NCI-H2107 treated with DMSO at 0.1 percent for 48 hours (cell line): ENCODE results near the gene TAF6.
A peak's percentile ranks its signal among the peaks of the same experiment; 100 is the strongest.
"Not testable (repeated sequence)": the region's sequence is repeated elsewhere in the genome, so short reads cannot be mapped to it uniquely, and the experiment has no call there.

Experiments used
- DNase-seq: peaks from one replicate; lab custom pipeline; 2025; ENCODE audit not compliant: unreplicated experiment; lab: John Stamatoyannopoulos, UW

TAF6 gene

GRCh38 chr7:100152937-100153666 is 33.9 kb upstream of the TAF6 start:
- no peak for DNase-seq

GRCh38 chr7:100152404-100152803 is 33.2 kb upstream of the TAF6 start:
- no peak for DNase-seq

DNA sequence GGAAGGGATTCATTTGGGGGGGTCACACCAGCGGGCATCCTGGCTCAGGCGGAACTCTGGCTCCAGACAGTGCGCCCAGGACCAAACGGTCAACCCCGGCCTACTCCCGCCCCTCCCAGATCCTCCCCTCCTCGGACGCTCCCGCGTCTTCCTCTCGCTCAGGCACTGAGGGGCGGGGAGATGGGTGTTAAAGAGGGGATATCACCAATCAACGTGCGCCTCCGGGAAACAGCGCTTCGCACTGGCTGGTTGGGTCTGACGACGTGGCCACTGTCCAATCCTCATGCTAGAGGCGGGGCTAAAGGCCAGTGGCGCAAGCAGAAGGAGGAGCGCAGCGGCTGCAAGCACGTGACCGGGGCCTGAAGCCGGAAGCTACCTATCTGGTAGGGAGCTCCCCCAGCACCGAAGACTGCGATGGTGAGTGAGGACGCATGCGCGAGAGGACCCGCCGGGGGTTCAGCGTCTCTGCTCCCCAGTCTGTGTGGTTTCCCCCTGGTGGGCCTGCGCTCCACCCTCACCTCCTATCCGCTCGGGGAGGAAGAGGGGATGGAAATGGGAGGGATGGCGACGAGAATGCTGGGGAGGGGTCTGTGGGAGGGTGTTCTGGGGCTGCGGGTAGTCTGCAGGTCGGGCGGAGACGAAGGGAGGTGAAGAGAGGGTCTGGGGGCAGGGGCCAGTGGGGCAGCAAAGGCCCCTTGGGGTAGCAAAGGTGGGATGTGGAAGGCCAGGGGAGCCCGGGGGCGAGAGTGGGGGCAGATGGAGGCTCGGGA is 29.6 kb upstream of the TAF6 start, which contains the start of gene LAMTOR4:
Gene LAMTOR4 (plus strand): TSS at position 360 of the 770 bp plus-strand sequence. CDS start 55 bp downstream, at position 415.
- peak; percentile 98 for DNase-seq

- no peak for DNase-seq
These were observed 29.0 kb upstream of the TAF6 start for GRCh38 chr7:100148225-100148558.

DNA sequence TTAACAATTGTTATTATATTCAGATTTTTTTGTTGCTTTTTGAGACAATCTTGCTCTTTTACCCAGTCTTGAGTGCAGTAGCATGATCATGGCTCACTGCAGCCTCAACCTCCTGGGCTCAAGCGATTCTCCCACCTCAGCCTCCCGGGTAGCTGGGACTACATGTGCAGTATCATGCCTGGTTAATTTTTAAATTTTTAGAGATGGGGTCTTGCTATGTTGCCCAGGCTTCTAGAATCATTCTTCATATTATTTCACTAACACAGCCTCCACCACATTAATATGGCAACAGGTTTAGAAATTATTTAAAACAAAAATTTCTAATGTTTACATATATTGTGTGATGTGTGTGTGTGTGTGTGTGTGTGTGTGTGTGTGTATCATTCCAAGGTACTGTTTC is 28.1 kb upstream of the TAF6 start:
- no peak for DNase-seq

DNA sequence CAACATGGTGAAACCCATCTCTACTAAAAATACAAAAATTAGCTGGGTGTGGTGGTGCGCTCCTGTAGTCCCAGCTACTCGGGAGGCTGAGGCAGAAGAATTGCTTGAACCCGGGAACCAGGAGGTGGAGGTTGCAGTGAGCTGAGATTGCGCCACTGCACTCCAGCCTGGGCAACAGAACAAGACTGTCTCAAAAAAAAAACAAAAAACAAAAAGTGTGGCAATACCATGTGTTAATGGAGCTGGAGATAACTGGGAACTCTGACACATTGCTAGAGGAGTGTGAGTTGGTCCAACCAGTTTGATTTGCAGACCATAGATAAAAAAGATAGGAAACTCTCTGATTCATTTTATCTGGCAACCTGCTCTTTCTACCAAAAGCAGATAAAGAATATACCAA is 27.2 kb upstream of the TAF6 start:
- DNase-seq: not testable (repeated sequence)

DNA sequence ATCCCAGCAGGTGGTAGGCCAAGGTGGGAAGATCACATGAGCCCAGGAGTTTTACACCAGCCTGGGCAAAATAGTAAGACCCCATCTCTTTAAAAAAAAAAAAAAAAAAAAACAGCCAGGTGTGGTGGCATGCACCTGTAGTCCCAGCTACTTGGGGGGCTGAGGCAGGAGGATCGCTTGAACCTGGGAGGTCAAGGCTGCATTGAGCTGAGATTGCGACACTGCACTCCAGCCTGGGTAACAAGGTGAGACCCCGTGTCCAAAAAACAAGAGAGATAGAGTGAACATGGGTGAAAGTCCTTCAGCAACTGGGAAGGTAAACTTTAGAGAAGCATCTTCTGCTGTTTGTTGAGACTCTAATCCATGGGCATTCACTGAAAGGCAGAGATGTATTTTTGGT is 23.3 kb upstream of the TAF6 start:
- no peak for DNase-seq

GRCh38 chr7:100141555-100141949 is 22.4 kb upstream of the TAF6 start:
- DNase-seq: no peak

DNA sequence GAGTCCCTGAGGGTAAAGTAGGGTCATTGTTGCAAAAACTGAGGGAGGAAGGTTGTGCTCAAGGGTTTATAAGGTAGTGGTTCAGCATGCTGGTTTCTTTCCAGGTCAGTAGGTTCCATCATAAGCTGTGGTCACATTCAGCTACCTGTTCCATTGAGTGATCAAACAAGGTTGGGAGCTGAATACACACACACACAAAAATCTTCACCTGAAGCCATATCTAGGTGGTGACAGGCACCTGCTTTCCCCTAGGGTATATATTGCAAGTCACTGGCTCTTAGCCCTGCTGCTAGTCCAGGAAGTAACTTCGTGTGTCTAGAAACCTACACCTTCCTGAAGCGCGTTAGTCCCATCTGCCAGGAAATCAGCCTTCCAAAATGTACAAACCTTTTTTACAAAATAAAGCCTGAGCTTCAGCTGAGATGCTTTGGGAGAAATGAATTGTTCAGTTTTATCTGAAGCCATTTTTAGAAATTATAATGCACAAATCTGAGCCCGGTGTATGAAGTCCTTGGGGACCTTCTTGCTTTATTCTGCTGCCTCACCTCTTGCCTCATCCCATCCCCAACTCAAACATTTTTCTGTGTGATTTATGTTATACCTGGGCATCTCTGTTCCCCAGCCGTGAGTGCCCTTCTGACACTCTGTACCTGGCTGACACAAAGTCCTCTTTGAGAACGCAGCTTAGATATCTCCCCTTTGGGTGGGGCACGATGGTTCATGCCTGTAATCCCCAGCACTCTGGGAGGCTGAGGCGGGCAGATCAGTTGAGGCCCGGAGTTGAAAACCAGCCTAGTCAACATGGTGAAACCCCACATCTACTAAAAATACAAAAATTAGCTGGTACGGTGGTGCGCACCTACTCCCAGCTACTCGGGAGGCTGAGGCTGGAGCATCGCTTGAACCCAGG is 18.9 kb upstream of the TAF6 start:
- peak; percentile 65 for DNase-seq

DNA sequence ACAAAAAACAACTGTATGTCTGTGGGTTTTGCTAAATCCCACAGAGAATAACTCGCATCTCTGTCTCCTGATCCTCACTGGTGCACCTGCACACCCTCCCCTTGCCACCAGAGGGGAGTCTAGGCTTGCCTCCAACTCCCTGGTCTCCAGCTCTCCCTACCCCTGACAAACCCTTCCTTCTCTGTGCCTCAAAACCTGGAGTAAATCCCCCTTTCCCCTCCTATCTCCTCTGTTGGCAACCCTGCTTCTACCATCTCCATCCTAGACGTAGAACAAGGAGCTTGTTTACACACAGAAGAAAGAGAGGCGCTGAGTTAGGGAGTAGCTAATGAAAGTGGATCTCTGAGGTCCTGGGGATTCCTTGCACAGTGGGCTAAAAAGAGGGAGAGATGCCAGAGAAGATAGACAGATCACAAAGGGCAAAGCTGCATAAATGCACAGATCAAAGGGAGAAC is 13.6 kb upstream of the TAF6 start:
- peak; percentile 77 for DNase-seq

GRCh38 chr7:100132126-100132525 is 13.0 kb upstream of the TAF6 start:
- DNase-seq: no peak

GRCh38 chr7:100130608-100131453 is 11.7 kb upstream of the TAF6 start:
- DNase-seq: peak; percentile 66

DNA sequence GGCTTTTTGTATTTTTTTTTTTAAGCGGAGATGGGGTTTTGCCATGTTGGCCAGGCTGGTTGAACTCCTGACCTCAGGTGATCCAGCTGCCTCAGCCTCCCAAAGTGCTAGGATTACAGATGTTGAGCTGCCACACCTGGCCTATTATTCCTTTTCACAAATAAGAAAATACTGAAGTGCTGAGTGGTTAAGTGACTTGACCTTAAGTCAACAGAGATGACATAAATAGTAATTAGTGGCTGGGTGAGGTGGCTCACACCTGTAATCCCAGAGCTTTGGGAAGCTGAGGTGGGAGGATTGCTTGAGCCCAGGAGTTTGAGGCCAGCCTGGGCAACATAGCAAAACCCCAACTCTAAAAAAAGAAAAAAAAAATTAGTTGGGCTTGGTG is 11.1 kb upstream of the TAF6 start:
- DNase-seq: not testable (repeated sequence)

DNA sequence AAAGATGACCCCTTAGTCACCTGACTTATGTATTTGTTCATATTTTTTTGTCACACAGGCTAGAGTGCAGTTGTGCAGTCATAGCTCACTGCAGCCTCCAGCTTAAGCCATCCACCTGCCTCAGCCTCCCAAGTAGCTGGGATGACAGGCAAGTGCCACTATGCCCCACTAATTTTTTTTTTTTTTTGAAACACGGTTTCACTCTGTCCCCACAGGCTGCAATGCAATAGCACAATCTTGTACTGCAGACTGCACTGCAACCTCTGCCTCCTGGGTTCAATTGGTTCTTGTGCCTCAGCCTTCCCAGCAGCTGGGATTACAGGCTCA is 9.4 kb upstream of the TAF6 start:
- DNase-seq: no peak

DNA sequence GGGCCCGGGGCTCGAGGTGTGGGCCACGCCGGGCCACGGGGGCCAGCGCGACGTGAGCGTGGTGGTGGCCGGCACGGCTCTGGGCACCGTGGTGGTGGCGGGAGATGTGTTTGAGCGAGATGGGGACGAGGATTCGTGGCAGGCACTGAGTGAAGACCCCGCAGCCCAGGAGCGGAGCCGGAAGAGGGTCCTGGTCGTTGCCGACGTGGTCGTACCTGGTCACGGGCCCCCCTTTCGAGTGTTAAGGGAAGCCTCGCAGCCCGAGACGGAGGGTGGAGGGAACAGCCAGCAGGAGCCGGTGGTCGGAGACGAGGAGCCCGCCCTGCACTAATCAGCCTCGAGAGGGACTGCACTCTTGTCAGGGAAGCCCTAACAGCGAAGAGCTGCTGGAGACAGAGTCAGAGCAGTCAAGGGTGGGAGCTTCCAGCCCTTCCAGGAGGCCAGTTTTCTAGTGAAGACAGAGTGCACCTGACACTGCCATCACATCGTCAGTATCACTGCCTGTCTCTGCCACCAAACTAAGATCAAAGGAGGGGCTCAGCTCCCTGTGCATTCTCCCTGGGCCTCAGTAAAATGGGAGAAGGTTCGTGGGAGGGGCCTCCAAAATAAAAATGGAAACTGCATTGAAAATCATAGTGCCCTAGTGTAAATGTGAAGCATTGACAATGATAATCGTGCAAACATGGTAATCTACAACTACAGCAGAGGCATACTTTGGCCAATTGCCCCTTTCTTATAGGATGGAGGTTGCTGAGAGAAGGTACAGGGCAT is 8.9 kb upstream of the TAF6 start:
- no peak for DNase-seq

DNA sequence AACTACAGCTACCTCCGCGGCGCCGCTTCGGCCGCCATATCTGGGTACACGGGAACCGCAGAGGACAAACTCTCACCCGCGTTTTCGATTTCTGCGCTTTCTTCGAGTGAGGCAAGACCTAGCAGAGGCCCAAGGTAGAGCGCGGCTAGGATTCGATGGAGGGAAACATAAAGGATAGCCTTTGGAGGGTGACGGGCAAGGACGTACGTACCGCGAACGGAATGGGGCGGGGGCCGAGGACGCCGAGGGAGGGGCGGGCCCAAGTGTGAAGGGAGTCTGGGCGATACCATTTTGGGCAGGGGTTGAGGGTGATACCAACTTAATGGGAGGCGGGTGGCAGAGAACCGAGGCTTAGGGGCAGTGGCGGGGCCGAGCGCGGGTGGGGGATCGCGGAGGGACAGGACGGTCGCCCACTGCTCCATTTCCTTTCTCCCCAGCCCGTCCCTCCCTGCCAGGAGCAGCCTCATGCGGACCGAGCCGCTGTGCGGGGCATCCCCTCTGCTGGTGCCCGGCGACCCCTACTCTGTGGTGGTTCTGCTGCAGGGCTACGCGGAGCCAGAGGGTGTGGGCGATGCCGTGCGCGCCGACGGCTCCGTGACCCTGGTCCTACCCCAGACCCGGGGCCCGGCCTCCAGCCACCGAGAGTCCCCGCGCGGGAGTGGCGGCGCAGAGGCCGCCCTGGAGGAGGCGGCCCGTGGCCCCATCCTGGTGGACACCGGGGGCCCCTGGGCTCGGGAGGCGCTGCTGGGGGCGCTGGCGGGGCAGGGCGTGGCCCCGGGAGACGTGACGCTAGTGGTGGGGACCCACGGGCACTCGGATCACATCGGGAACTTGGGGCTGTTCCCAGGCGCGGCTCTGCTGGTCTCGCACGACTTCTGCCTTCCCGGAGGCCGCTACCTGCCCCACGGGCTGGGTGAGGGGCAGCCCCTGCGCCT is 8.0 kb upstream of the TAF6 start, which contains the start of gene MBLAC1:
Gene MBLAC1 (plus strand): TSS at position 37 of the 935 bp plus-strand sequence. CDS start 429 bp downstream, at position 466.
- DNase-seq: peak; percentile 91

GRCh38 chr7:100126239-100126930 is 7.2 kb upstream of the TAF6 start:
- no peak for DNase-seq
